DND-41 (cell line): ENCODE results near the gene FST.

ENCODE experiments used
- ATAC-seq: fragments of 200-7000 bp; cut with Tn5 transposase; 3 replicates; pipeline ENCODE4 v1.9.1; 2021; ENCODE audit warnings: low read depth; ENCODE audit not compliant: insufficient read depth
- DNase-seq: peaks from one replicate; pipeline ENCODE4 v3.0.0-alpha.2; 2020
- H2AFZ ChIP-seq: 2 replicates; pipeline ENCODE4 v1.6.0; 2012; ENCODE audit warnings: low read depth, low read length
- H3K27ac ChIP-seq: 2 replicates; pipeline ENCODE4 v1.5.1; 2012; ENCODE audit warnings: low read length, inconsistent platforms
- H3K27me3 ChIP-seq: fragments of 200-600 bp; sonication (generic); 2 replicates; pipeline ENCODE4 v1.6.0; 2012; ENCODE audit warnings: low read length, mild to moderate bottlenecking, inconsistent platforms; ENCODE audit not compliant: insufficient read depth, poor library complexity
- H3K36me3 ChIP-seq: 2 replicates; pipeline ENCODE4 v1.5.1; 2012; ENCODE audit warnings: low read length, inconsistent platforms; ENCODE audit not compliant: insufficient read depth
- H3K4me1 ChIP-seq: 2 replicates; pipeline ENCODE4 v1.5.1; 2012; ENCODE audit warnings: mild to moderate bottlenecking, low read length; ENCODE audit not compliant: insufficient read depth
- H3K4me2 ChIP-seq: 2 replicates; pipeline ENCODE4 v1.6.0; 2012; ENCODE audit warnings: mild to moderate bottlenecking, moderate library complexity, low read length, inconsistent platforms; ENCODE audit not compliant: insufficient read depth
- H3K4me3 ChIP-seq, 2 experiments: fragments of 200-600 bp in 1 of 2; shearing (Covaris generic) in 1 of 2; 2 replicates each; pipeline ENCODE4 v1.5.1; 2012 to 2016; ENCODE audit warnings: inconsistent platforms in 2 of 2, low read length in 2 of 2, mild to moderate bottlenecking in 2 of 2, low read depth in 1 of 2, moderate library complexity in 1 of 2
- H3K79me2 ChIP-seq: 2 replicates; pipeline ENCODE4 v1.6.0; 2012; ENCODE audit warnings: low read length, inconsistent platforms; ENCODE audit not compliant: insufficient read depth
- H3K9ac ChIP-seq: 2 replicates; pipeline ENCODE4 v1.6.0; 2012; ENCODE audit warnings: low read depth, mild to moderate bottlenecking, inconsistent platforms, low read length, moderate library complexity
- H3K9me3 ChIP-seq: 2 replicates; pipeline ENCODE4 v1.5.1; 2012; ENCODE audit warnings: low read length, moderate library complexity, mild to moderate bottlenecking, inconsistent platforms; ENCODE audit not compliant: insufficient read depth, severe bottlenecking
- H4K20me1 ChIP-seq: 2 replicates; pipeline ENCODE4 v1.6.0; 2012; ENCODE audit warnings: low read length; ENCODE audit not compliant: insufficient read depth
- EZH2 ChIP-seq: IDR thresholded peaks from 3 replicates; pipeline ENCODE4 v1.6.1; 2012; ENCODE audit warnings: borderline replicate concordance, low read depth, mild to moderate bottlenecking, moderate library complexity, low read length, inconsistent platforms; ENCODE audit not compliant: severe bottlenecking
- TF ChIP-seq, protein P1 (sequence below): IDR thresholded peaks from 2 replicates; pipeline ENCODE4 v1.5.1; 2012; ENCODE audit warnings: borderline replicate concordance, low read length, moderate library complexity, mild to moderate bottlenecking; ENCODE audit not compliant: poor library complexity, severe bottlenecking; ENCODE audit errors: extremely low read depth

Gene FST

DNA sequence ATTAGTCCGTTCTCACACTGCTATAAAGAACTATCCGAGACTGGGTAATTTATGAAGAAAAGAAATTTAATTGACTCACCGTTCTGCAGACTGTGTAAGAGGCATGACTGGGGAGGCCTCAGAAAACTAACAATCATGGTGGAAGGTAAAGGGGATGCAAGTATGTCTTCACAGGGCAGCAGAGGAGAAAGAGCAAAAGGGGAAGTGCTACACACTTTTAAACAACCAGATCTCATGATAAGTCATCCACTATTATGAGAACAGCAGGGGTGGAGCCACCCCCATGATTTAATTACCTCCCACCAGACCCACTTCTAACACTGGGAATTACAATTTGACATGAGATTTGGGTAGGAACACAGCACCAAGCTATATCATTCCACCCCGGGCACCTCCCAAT is 26.6 kb downstream of the FST start:
- no peak overlapping the region for H3K9ac ChIP-seq
- H3K4me1 ChIP-seq, result no peaks in the 10 kb centered on the region
- no peak overlapping the region for H3K27ac ChIP-seq
- TF ChIP-seq, protein P1, sequence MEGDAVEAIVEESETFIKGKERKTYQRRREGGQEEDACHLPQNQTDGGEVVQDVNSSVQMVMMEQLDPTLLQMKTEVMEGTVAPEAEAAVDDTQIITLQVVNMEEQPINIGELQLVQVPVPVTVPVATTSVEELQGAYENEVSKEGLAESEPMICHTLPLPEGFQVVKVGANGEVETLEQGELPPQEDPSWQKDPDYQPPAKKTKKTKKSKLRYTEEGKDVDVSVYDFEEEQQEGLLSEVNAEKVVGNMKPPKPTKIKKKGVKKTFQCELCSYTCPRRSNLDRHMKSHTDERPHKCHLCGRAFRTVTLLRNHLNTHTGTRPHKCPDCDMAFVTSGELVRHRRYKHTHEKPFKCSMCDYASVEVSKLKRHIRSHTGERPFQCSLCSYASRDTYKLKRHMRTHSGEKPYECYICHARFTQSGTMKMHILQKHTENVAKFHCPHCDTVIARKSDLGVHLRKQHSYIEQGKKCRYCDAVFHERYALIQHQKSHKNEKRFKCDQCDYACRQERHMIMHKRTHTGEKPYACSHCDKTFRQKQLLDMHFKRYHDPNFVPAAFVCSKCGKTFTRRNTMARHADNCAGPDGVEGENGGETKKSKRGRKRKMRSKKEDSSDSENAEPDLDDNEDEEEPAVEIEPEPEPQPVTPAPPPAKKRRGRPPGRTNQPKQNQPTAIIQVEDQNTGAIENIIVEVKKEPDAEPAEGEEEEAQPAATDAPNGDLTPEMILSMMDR, result no peak
- no peak for TF ChIP-seq EZH2
- H3K4me3 ChIP-seq, result no peak overlapping the region
- no peaks in the 10 kb centered on the region for H3K27me3 ChIP-seq
- no peak for ATAC-seq
- no peak for DNase-seq
- H3K79me2 ChIP-seq, result no peaks in the 10 kb centered on the region
- no peaks in the 10 kb centered on the region for H3K36me3 ChIP-seq
- H4K20me1 ChIP-seq, result no peaks in the 10 kb centered on the region
- no peak overlapping the region for H2AFZ ChIP-seq
- H3K4me2 ChIP-seq, result no peak overlapping the region
- H3K9me3 ChIP-seq, result peaks cover 5% of the 10 kb centered on the region

DNA sequence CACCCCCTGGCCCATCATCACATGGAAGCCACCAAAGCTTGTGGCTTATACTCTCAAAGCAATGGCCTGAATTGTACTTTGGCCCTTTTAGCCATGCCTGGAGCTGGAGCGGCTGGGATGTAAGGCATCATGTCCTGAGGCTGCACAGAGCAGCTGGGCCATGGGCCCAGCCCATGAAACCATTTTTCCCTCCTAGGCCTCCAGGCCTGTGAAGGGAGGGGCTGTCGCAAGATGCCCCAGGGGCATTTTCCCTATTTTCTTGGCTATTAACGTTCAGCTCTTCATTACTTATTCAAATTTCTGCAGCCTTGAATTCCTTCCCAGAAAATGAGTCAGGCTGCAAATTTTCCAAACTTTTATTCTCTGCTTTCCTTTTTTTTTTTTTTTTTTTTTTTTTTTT is 27.7 kb downstream of the FST start:
- H3K27me3 ChIP-seq, result no peaks in the 10 kb centered on the region
- H3K9ac ChIP-seq, result no peak overlapping the region
- ATAC-seq (no peak), DNase-seq (no peak)
- peaks cover 5% of the 10 kb centered on the region for H3K9me3 ChIP-seq
- H2AFZ ChIP-seq, result no peak overlapping the region
- H3K79me2 ChIP-seq, result no peaks in the 10 kb centered on the region
- no peaks in the 10 kb centered on the region for H4K20me1 ChIP-seq
- H3K4me3 ChIP-seq, result no peak overlapping the region
- no peaks in the 10 kb centered on the region for H3K36me3 ChIP-seq
- no peak overlapping the region for H3K4me2 ChIP-seq
- H3K27ac ChIP-seq, result no peak overlapping the region
- no peaks in the 10 kb centered on the region for H3K4me1 ChIP-seq
- TF ChIP-seq EZH2, result no peak
- TF ChIP-seq, protein P1, result no peak

DNA sequence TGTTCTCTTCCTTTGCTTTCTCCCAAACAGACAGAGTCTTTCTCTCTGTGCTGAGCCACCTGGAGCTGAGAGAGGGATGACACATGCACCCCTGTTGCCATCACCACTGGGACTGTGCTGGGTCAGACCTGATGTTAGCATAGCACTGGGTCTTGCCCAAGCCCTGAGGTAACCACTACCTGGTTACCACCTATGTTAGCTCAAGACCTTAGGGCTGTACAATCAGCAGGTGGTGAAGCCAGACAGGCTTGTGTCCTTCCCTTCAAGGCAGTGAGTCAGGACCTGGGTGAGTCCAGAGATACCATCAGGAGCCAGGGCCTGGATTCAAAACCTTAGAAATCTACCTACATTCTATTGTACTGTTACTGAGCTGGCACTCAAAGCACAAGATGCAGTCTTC is 32.1 kb downstream of the FST start:
- Histone ChIP-seq H3K4me1 (no peaks in the 10 kb centered on the region), H3K4me3 (no peak overlapping the region), H3K36me3 (no peaks in the 10 kb centered on the region), H3K27ac (no peak overlapping the region), H4K20me1 (no peaks in the 10 kb centered on the region), H3K9ac (no peak overlapping the region), H3K27me3 (peaks cover 5% of the 10 kb centered on the region), H3K4me2 (no peak overlapping the region), H2AFZ (no peak overlapping the region), H3K79me2 (no peaks in the 10 kb centered on the region), H3K9me3 (peaks cover 5% of the 10 kb centered on the region)
- DNase-seq, result no peak
- ATAC-seq, result no peak
- no peak for TF ChIP-seq EZH2

DNA sequence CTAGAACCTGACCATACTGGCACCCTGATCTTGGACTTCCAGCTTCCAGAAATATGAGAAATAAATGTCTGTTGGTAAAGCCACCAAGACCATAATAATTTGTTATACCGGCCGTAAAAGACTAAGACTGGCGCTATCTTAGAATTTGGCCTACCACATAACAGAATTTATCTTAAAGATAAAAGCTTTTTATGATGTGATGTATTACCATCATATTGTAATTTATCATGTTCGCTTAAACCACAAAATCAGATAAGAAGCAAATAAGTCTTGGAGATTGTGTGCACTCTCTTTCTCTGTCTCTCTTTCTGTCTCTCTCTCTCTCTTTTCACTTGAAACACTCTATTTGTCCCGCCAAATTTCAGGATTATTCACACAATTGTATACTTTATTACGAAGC is 35.6 kb downstream of the FST start:
- Histone ChIP-seq H3K27ac (no peak overlapping the region), H4K20me1 (no peaks in the 10 kb centered on the region), H3K79me2 (no peaks in the 10 kb centered on the region), H3K4me3 (no peak overlapping the region), H3K9me3 (no peaks in the 10 kb centered on the region), H3K36me3 (no peaks in the 10 kb centered on the region), H3K27me3 (peaks cover 5% of the 10 kb centered on the region), H3K4me2 (no peak overlapping the region), H2AFZ (no peak overlapping the region), H3K9ac (no peak overlapping the region), H3K4me1 (no peaks in the 10 kb centered on the region)
- no peak for ATAC-seq
- DNase-seq, result no peak
- TF ChIP-seq EZH2, result peak; percentile 25
- TF ChIP-seq, protein P1, result no peak
